NCI-H460 (cell line): ENCODE results near the gene CHRNA4. TPM values are rescaled to one million over a fixed set of nuclear protein-coding genes. Genes with fewer than 3 reads are reported as not detected.
"Not testable (repeated sequence)": the region's sequence is repeated elsewhere in the genome, so short reads cannot be mapped to it uniquely, and the experiment has no call there.

ENCODE experiments used
- DNase-seq: peaks from one replicate; pipeline ENCODE4 v3.0.0-alpha.2; 2016; ENCODE audit warnings: low read depth; ENCODE audit errors: extremely low read depth
- total RNA-seq: library from RNA; depleted of rRNA; stranded (reverse); fragments of >200 nt; shearing (Covaris generic); gene quantifications from 2 replicates; pipeline ENCODE4 v1.2.3, GENCODE V29; 2014

CHRNA4 gene
- total RNA-seq, 1 experiment from 2014 or later, result not detected

GRCh38 chr20:63351811-63352591, 9.1 kb downstream of the CHRNA4 start:
- no peak for DNase-seq

- no peak for DNase-seq
These were observed 9.8 kb downstream of the CHRNA4 start for GRCh38 chr20:63351326-63351700.

- DNase-seq, result no peak
These were observed 10.4 kb downstream of the CHRNA4 start for GRCh38 chr20:63350597-63351325.

- no peak for DNase-seq
These were observed 11.0 kb downstream of the CHRNA4 start for GRCh38 chr20:63350196-63350595.

GRCh38 chr20:63349516-63349895, 11.6 kb downstream of the CHRNA4 start:
- DNase-seq, result no peak

GRCh38 chr20:63348828-63349515, 12.2 kb downstream of the CHRNA4 start:
- no peak for DNase-seq

- no peak for DNase-seq
These were observed 13.0 kb downstream of the CHRNA4 start for GRCh38 chr20:63347950-63348827.

GRCh38 chr20:63347081-63347741, 13.9 kb downstream of the CHRNA4 start:
- DNase-seq, result no peak

GRCh38 chr20:63346131-63347080, 14.7 kb downstream of the CHRNA4 start:
- no peak for DNase-seq

GRCh38 chr20:63345328-63346100, 15.6 kb downstream of the CHRNA4 start:
- no peak for DNase-seq

- no peak for DNase-seq
These were observed 16.4 kb downstream of the CHRNA4 start for GRCh38 chr20:63344616-63345327.

- DNase-seq, result no peak
These were observed 17.4 kb downstream of the CHRNA4 start for GRCh38 chr20:63343460-63344445.

- no peak for DNase-seq
These were observed 18.3 kb downstream of the CHRNA4 start for GRCh38 chr20:63342561-63343459.

GRCh38 chr20:63340158-63340688, 20.9 kb downstream of the CHRNA4 start:
- not testable (repeated sequence) for DNase-seq
